Neural cell (in vitro differentiated cells): Measurements from ENCODE around the gene TRPM3. TPM values are rescaled to one million over a fixed set of nuclear protein-coding genes. Genes with fewer than 3 reads are reported as not detected.

ENCODE experiments used
- H2AFZ ChIP-seq: fragments of 200-600, 300-800 bp; sonication (generic), shearing (Covaris generic); 2 replicates; pipeline ENCODE4 v1.6.0; 2014; ENCODE audit warnings: low read depth, mild to moderate bottlenecking, antibody characterized with exemption, low read length, moderate library complexity
- H3F3A ChIP-seq: fragments of 200-600 bp; shearing (Covaris generic); 2 replicates; pipeline ENCODE4 v1.6.1; 2016; ENCODE audit warnings: mild to moderate bottlenecking, moderate library complexity, mixed read lengths, antibody characterized with exemption, low read length; ENCODE audit not compliant: insufficient read depth, poor library complexity, severe bottlenecking
- H3K27ac ChIP-seq: fragments of 200-600, 300-800 bp; sonication (generic), shearing (Covaris generic); 2 replicates; pipeline ENCODE4 v1.5.1; 2014; ENCODE audit warnings: mild to moderate bottlenecking, low read length, moderate library complexity
- H3K27me3 ChIP-seq: fragments of 300-800, 200-600 bp; sonication (generic), shearing (Covaris generic); 2 replicates; pipeline ENCODE4 v1.6.0; 2014; ENCODE audit warnings: mild to moderate bottlenecking, low read depth, low read length, moderate library complexity; ENCODE audit not compliant: insufficient read depth
- H3K36me3 ChIP-seq: fragments of 300-800, 200-600 bp; sonication (generic), shearing (Covaris generic); 2 replicates; pipeline ENCODE4 v1.5.1; 2014; ENCODE audit warnings: mild to moderate bottlenecking, antibody characterized with exemption, low read length, moderate library complexity; ENCODE audit not compliant: insufficient read depth
- H3K4me2 ChIP-seq: fragments of 300-800, 200-600 bp; sonication (generic), shearing (Covaris generic); 2 replicates; pipeline ENCODE4 v1.6.0; 2014; ENCODE audit warnings: mild to moderate bottlenecking, low read length
- H3K4me3 ChIP-seq: fragments of 300-800, 200-600 bp; sonication (generic), shearing (Covaris generic); 2 replicates; pipeline ENCODE4 v1.5.1; 2014; ENCODE audit warnings: mild to moderate bottlenecking, low read length, moderate library complexity
- H3K79me2 ChIP-seq: fragments of 200-600 bp; shearing (Covaris generic); replicated peaks from 2 replicates; pipeline ENCODE4 v1.6.0; 2014; ENCODE audit warnings: mild to moderate bottlenecking, low read length, moderate library complexity; ENCODE audit not compliant: insufficient read depth
- H3K9ac ChIP-seq: fragments of 300-800, 200-600 bp; sonication (generic), shearing (Covaris generic); 2 replicates; pipeline ENCODE4 v1.6.1; 2016; ENCODE audit warnings: mild to moderate bottlenecking, low read length, mixed read lengths
- H3K9me2 ChIP-seq: fragments of 200-600 bp; shearing (Covaris generic); 2 replicates; pipeline ENCODE4 v1.6.1; 2016; ENCODE audit warnings: mild to moderate bottlenecking, low read length, mixed read lengths; ENCODE audit not compliant: insufficient read depth
- H3K9me3 ChIP-seq: fragments of 200-600, 300-800 bp; sonication (generic), shearing (Covaris generic); 2 replicates; pipeline ENCODE4 v1.6.1; 2016; ENCODE audit warnings: mild to moderate bottlenecking, mixed run types, low read length, moderate library complexity, mixed read lengths
- H4K20me1 ChIP-seq: fragments of 200-600 bp; shearing (Covaris generic); 2 replicates; pipeline ENCODE4 v1.6.1; 2016; ENCODE audit warnings: mild to moderate bottlenecking, mixed run types; ENCODE audit not compliant: insufficient read depth
- EP300 ChIP-seq: fragments of 450-650 bp; conservative IDR thresholded peaks from 2 replicates; pipeline ENCODE4 v1.6.1; 2014; ENCODE audit warnings: antibody characterized with exemption, mild to moderate bottlenecking, moderate library complexity; ENCODE audit not compliant: poor library complexity, severe bottlenecking
- EZH2 ChIP-seq: fragments of 200-600, 300-800 bp; shearing (Covaris generic), sonication (generic); IDR thresholded peaks from 2 replicates; pipeline ENCODE4 v1.6.1; 2014; ENCODE audit warnings: antibody characterized with exemption, low read length, borderline replicate concordance, mild to moderate bottlenecking; ENCODE audit not compliant: insufficient read depth, poor library complexity, severe bottlenecking
- MXI1 ChIP-seq: fragments of 450-650 bp; conservative IDR thresholded peaks from 2 replicates; pipeline ENCODE4 v1.6.1; 2014; ENCODE audit warnings: antibody characterized with exemption, mild to moderate bottlenecking; ENCODE audit not compliant: poor library complexity, severe bottlenecking
- POLR2AphosphoS5 ChIP-seq: IDR thresholded peaks from 2 replicates; pipeline ENCODE4 v1.6.1; 2012
- RAD21 ChIP-seq: fragments of 450-650 bp; conservative IDR thresholded peaks from 2 replicates; pipeline ENCODE4 v1.6.1; 2014; ENCODE audit warnings: antibody characterized with exemption, mild to moderate bottlenecking, moderate library complexity
- REST ChIP-seq: IDR thresholded peaks from 2 replicates; pipeline ENCODE4 v1.6.1; 2012; ENCODE audit warnings: borderline replicate concordance
- SMC3 ChIP-seq: fragments of 450-650 bp; conservative IDR thresholded peaks from 2 replicates; pipeline ENCODE4 v1.6.1; 2014; ENCODE audit warnings: antibody characterized with exemption, mild to moderate bottlenecking, moderate library complexity; ENCODE audit not compliant: poor library complexity
- TAF1 ChIP-seq: IDR thresholded peaks from 2 replicates; pipeline ENCODE4 v1.6.1; 2012; ENCODE audit warnings: low read depth
- polyA plus RNA-seq: library from polyadenylated mRNA; depleted of rRNA; stranded (reverse); fragments of >200 nt; gene quantifications from 2 replicates; pipeline ENCODE4 v1.2.3, GENCODE V29; 2014
- TF ChIP-seq, protein P1 (sequence below): fragments of 450-650 bp; IDR thresholded peaks from 2 replicates; pipeline ENCODE4 v1.5.1; 2014; ENCODE audit warnings: antibody characterized with exemption, mild to moderate bottlenecking, moderate library complexity; ENCODE audit not compliant: poor library complexity, severe bottlenecking

Gene TRPM3
- polyA plus RNA-seq, 1 donor from 2014 or later, result 1.3 TPM

DNA sequence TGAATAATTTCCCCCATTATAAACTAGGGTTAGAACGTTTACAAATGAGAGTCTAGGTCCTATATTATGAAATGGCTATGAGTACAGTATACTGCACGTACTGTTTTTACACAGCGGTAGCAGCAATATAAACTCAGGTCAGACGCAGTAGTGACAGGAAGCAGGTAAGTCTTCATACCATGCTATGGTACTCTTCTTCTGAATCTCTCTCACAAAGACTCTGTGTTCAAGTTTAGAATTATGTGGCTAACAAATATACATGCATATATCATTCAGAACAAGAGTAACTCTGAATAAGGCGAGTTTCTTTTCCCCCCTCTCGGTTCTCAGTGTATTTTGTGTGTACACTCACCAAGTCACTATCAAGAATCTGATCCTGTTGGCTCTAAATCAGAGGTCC lies 592.0 kb downstream of the TRPM3 start:
- TF ChIP-seq, protein P1, sequence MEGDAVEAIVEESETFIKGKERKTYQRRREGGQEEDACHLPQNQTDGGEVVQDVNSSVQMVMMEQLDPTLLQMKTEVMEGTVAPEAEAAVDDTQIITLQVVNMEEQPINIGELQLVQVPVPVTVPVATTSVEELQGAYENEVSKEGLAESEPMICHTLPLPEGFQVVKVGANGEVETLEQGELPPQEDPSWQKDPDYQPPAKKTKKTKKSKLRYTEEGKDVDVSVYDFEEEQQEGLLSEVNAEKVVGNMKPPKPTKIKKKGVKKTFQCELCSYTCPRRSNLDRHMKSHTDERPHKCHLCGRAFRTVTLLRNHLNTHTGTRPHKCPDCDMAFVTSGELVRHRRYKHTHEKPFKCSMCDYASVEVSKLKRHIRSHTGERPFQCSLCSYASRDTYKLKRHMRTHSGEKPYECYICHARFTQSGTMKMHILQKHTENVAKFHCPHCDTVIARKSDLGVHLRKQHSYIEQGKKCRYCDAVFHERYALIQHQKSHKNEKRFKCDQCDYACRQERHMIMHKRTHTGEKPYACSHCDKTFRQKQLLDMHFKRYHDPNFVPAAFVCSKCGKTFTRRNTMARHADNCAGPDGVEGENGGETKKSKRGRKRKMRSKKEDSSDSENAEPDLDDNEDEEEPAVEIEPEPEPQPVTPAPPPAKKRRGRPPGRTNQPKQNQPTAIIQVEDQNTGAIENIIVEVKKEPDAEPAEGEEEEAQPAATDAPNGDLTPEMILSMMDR, result no peak
- TF ChIP-seq EZH2 (no peak), EP300 (no peak), POLR2AphosphoS5 (no peak), MXI1 (no peak), RAD21 (no peak), SMC3 (no peak), REST (no peak), TAF1 (no peak)
- no peaks in the 10 kb centered on the region for H4K20me1 ChIP-seq
- H3K4me2 ChIP-seq, result no peak overlapping the region
- H3K9me3 ChIP-seq, result no peaks in the 10 kb centered on the region
- H3F3A ChIP-seq, result no peaks in the 10 kb centered on the region
- H3K9ac ChIP-seq, result no peak overlapping the region
- H3K9me2 ChIP-seq, result no peaks in the 10 kb centered on the region
- no peaks in the 10 kb centered on the region for H3K36me3 ChIP-seq
- H3K27me3 ChIP-seq, result no peaks in the 10 kb centered on the region
- no peak overlapping the region for H3K4me3 ChIP-seq
- H3K79me2 ChIP-seq, result no peaks in the 10 kb centered on the region
- no peak overlapping the region for H2AFZ ChIP-seq
- no peak overlapping the region for H3K27ac ChIP-seq

DNA sequence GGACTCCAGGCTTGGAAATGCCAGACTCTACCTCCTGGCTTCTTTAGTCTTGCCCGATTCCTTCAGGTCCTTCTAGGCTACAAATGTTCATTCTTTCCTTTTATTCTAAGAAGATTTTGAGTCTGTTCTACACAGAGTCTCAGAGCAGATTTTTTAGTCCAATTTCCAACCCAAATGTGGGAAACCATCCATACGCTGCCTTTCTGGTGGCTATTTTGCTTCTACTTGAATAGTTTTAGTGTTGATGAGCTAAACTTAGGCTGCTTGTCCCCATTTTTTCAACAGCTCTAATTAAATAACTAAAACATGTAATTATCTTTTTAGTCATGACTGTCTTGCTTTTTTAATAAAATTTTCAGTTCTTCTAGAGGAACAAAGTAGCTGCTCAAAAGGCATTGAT lies 594.5 kb downstream of the TRPM3 start:
- no peaks in the 10 kb centered on the region for H3F3A ChIP-seq
- no peaks in the 10 kb centered on the region for H4K20me1 ChIP-seq
- H3K4me2 ChIP-seq, result no peak overlapping the region
- H3K9ac ChIP-seq, result no peak overlapping the region
- H3K27me3 ChIP-seq, result no peaks in the 10 kb centered on the region
- no peaks in the 10 kb centered on the region for H3K9me3 ChIP-seq
- TF ChIP-seq RAD21, result no peak
- TF ChIP-seq EP300, result no peak
- no peak for TF ChIP-seq POLR2AphosphoS5
- no peak for TF ChIP-seq MXI1
- no peak for TF ChIP-seq REST
- no peak for TF ChIP-seq TAF1
- TF ChIP-seq, protein P1, result no peak
- no peak for TF ChIP-seq SMC3
- no peak for TF ChIP-seq EZH2
- H3K27ac ChIP-seq, result no peak overlapping the region
- no peaks in the 10 kb centered on the region for H3K36me3 ChIP-seq
- no peaks in the 10 kb centered on the region for H3K79me2 ChIP-seq
- no peaks in the 10 kb centered on the region for H3K9me2 ChIP-seq
- no peak overlapping the region for H3K4me3 ChIP-seq
- no peak overlapping the region for H2AFZ ChIP-seq
